HG03571 (cell line): ENCODE results near the gene SERPINA10.
"Not testable (repeated sequence)": the region's sequence is repeated elsewhere in the genome, so short reads cannot be mapped to it uniquely, and the experiment has no call there.

Experiments used
- ATAC-seq: cut with Tn5 transposase; IDR thresholded peaks from one replicate; pipeline ENCODE4 v1.9.1; 2021; ENCODE audit not compliant: unreplicated experiment

Gene SERPINA10

DNA sequence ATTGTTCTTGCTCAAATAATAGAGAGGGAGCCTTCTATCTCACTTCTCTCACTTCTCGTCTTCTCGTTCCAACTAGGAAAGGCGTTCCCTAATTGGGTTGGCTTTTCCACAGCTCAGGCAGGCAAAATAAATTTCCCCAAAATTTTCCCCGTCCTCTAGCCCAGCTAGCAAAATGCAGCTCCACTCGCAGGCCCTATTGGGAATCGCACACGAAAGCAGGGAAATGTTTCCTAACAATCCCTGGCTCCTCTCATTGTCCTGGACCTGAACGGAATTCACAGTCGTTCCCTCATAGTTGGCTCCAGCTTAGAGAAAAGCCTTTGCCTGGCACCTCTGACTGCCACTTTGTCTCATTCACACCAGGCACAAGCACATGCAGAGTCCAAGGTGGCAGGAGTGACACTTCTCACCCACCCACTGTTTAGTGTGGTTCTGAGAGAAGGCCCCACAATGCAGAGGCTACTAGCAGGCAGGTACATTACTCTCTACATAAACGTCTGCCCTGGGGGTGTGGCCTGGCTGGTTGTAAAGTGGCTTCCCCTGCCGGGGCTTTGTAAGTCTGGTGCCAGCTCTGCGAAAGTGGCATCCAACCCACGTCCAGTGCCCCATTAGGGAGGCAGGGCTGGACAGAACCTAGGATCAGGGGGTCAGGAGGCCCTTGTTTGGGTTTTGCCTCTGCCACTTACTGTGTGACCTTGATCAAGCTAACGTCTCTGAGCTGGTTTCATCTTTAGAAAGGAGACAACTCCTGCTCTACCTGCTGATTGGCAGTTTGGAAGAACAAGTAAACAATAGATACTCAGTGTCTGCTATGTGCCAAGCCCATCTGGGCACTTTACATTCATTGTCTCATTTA is 4.2 kb downstream of the SERPINA10 start:
- ATAC-seq = no peak

DNA sequence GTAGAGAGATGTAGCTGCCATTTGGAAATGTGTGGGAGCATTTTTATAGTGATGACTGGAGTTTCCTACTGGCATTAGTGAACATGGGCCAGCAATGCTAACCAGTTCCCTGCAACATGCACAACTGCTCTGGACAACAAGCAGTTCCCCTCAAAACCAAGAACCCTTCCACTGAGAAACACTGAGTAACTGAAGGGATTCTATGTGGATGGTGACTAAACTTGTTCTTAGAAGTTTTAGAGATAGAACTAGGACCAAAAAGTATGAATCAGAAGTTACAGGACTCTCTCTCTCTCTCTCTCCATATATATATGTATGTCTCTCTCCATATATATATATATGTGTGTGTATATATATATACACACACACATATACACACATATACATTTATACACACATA is 7.9 kb downstream of the SERPINA10 start:
- no peak for ATAC-seq

DNA sequence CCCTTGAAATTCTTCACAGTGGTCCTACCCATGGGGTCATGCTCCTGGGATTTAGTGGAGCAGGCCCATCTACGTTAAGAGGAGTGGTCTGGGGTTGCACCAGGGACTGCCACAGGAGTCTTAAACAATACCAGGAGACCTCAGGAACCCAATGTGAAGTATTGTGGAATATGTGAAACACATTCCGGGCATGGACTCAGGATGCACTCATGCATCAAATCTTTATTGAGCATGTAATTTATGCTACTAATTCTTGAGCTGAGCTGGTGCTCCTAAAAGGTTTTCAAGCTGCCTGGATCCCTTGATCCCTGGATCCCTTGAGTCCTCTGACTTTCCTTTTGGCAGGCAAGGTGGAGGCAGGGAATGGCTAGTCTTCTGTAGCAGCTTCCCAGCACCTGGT is 8.8 kb downstream of the SERPINA10 start:
- no peak for ATAC-seq

DNA sequence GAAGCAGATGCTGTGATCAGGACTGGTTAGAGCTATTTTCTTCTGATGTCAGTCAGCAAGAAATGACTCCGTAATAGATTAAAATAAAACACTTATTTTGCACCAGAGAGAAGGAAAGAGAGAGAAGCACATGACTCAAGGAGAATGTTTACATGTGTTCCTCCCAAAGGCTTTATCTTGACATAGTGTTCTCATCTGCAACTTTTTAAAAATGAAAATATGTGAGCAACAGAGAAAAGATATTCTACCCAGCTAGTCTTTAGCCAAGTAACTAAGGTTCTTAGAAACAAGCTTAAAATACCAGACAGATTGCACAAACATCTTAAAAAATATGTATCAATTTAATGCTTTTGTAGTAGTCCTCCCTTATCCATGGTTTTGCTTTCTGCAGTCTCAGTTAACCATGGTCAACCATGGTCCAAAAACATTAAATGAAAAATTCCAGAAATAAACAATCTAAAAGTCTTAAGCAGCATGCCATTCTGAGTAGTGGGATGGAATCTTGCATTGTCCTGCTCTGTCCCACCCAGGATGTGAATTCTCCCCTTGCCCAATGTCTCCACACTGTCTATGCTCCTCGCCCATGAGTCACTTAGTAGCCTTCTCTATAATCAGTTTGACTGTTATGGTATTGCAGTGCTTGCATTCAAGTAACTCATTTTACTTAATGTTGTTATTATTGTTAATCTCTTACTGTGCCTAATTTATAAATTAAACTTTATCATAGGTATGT is 9.9 kb downstream of the SERPINA10 start:
- ATAC-seq = no peak

DNA sequence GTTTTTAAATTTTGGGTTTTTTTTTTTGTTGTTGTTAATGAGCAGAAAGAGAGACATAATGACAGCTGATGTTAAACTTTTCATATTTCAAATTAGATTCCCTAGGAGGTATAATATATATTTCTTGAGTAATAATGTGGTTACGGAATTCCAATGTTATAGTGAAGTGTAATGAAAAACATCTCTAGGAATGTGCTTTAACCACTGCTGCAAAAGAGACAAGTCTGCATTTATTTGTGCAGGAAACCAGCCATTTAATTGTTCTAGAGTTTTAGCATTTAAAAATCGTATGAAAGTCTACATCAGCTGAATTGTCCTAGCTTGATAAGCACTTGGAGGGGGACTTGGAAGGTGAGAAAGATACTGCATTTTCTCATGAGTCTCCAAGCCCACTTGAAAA is 14.3 kb downstream of the SERPINA10 start:
- no peak for ATAC-seq

DNA sequence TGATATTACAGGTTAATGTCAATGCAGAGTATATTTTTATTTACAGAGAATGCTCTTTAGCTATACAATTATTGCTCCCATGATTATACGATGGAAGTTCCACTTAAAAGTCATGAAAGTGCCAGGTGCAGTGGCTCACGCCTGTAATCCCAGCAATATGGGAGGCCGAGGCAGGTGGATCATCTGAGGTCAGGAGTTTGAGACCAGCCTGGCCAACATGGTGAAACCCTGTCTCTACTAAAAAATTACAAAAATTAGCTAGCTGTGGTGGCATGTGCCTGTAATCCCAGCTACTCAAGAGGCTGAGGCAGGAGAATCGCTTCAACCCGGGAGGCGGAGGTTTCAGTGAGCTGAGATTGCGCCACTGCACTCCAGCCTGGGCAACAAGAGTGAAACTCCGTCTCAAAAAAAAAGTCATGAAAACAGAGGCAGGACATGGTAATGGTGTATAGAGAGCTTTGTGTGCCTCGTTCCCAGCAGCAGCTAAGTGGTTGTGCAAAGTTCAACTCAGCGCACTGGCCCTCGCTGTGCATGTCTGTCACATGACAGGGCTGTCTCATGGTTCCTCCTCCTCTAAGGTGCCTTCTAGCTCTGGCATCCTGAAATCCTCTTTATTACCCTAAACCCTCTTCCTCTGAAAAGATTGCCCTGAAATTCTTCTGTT is 16.0 kb downstream of the SERPINA10 start:
- ATAC-seq = not testable (repeated sequence)

DNA sequence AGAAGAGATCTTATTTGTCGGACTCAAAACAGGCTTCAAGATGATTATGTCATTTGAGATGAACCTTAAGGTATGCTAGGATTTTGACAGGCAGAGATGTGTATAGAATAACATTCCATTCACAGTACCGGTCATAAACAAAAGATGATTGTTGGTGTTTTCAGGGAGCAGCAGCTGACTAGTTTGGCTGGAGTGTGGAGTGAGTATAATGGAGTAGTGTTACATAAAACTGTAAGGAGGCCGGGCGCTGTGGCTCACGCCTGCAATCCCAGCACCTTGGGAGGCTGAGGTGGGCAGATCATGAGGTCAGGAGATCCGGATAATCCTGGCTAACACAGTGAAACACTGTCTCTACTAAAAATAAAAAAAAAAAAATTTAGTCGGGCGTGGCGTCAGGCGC is 23.9 kb downstream of the SERPINA10 start:
- no peak for ATAC-seq

DNA sequence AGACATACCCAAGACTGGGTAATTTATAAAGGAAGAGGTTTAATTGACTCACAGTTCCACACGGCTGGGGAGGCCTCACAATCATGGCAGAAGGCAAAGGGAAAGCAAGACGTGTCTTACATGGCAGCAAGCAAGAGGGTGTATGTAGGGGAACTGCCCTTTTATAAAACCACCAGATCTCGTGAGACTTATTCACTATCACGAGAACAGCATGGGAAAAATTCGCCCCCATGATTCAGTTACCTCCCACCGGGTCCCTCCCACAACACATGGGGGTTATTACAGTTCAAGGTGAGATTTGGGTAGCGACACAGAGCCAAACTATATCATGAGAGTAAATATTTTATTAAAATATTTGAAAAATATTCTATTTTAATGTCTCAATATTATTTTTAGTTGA is 24.5 kb downstream of the SERPINA10 start:
- not testable (repeated sequence) for ATAC-seq

DNA sequence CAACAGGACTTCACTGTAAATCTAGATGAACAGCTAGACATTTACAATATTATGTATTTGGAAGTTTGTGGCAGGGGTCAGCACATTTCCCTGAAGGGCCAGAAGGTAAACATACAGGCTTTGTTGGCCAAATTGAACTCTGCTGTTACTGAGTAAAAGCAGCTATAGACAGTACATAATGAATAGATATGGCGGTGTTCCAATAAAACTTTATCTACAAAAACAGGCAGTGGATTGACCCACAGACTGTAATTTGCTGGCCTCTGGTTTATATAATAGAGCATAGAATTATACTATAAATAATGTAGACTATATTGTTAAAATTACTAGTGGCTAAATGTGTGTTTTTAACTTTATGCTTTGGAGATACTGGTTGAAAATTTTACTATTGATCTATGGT is 25.7 kb downstream of the SERPINA10 start:
- no peak for ATAC-seq

DNA sequence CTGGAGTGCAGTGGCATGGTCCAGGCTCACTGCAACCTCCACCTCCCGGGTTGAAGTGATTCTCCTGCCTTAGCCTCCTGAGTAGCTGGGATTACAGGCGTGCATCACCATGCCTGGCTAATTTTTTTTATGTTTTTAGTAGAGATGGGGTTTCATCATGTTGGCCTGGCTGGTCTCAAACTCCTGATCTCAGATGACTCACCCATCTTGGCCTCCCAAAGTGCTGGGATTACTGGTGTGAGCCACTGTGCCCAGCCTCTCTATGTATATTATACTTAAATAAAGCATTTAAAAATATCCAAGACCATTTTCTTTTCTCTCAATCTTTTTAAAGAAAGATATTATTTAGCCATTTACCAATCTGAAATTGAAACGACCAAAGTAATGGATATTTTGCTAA is 28.9 kb downstream of the SERPINA10 start:
- not testable (repeated sequence) for ATAC-seq

DNA sequence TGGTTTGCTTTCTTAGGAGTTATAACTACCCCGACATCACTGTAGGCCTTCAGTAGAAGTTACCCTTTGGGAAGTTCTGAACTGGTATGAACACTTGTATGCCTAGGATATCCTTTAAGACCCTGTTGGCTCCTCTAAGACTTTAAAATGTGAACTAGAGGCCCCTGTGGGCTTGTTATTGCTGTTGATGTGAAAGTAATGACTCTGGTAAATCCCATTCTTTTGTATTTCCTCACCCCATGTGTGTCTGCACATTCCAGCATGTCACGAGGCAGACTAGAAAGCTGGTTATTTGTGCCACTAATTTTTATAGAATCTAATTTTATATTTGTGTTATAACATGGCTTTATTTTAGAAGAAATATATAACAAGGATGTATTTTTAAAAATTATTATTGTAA is 48.9 kb downstream of the SERPINA10 start:
- no peak for ATAC-seq

DNA sequence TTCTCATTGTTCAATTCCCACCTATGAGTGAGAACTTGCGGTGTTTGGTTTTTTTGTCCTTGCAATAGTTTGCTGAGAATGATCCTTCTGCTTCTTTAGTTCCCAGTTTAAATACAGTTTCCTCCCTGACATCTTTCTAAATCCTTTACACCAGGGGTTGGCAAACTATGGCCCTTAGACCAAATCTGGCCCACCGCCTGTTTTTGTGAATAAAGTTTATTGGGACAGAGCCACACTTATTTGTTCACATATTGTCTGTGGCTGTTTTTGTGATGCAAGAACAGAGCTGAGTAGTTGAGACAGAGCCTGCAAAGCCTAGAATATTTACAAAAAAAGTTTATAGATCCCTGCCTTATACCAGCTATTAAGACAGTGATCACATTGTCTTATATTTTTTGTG is 53.7 kb downstream of the SERPINA10 start:
- no peak for ATAC-seq

DNA sequence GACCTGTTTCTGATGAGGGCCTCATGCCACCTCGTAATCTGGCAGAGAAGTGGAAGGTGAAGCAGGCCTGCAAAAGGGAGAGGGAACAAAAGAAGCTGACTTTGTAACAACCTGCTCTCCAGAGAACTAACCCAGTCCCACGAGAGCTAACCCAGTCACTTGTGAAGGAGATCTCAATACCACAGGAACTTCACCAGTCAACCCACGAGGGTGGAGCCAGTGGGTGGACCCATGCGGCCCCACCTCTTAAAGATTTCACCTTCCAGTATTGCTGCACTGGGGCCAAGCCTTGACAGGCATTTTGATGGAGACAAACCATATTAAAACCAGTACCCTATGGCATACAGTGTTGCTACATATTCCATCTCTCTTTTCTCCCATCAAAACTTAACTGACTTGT is 55.1 kb downstream of the SERPINA10 start:
- ATAC-seq = no peak

DNA sequence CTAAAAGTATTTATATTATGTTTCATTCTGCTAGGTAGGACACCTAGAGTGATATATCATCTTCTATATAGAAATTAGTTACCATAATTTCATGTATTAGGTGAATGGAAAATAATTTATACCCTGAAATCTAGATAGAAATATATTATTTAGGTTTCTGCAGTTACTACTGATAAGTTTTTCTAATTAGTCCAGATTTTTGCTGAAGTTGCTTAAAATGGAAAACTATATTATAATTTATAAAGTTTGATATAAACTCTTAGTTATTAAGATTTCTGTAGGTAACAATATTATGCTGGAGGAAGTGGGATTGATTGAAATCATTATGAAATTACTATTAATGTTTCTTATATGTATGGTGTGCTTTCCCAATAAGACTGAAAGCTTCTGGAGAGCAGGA is 56.0 kb downstream of the SERPINA10 start:
- no peak for ATAC-seq
